Panc1 (cell line): ENCODE results near the gene SERGEF.

Experiments used
- POLR2AphosphoS5 ChIP-seq: IDR thresholded peaks from 2 replicates; pipeline ENCODE4 v1.6.1; 2012; ENCODE audit warnings: mild to moderate bottlenecking, low read depth, low read length, moderate library complexity
- REST ChIP-seq, 2 experiments: IDR thresholded peaks; 2 replicates each; pipeline ENCODE4 v1.6.1; 2011 to 2012; ENCODE audit warnings: low read depth in 2 of 2, control low read depth in 1 of 2, low read length in 1 of 2, mild to moderate bottlenecking in 1 of 2, moderate library complexity in 1 of 2; ENCODE audit not compliant: insufficient read depth in 1 of 2

- TF ChIP-seq REST (IDR thresholded peaks at IDR 0.05; ENCODE audit: insufficient read depth in 1 of 2, low read depth in 2 of 2, low read length in 1 of 2): no peak
- TF ChIP-seq POLR2AphosphoS5: no peak
These were observed 38.0 kb upstream of the SERGEF start for GRCh38 chr11:18050848-18051247.
